SK-N-SH treated with all-trans-retinoic acid at 6 μM for 48 hours (cell line): ENCODE data around the gene CELF3.
"Not testable (repeated sequence)": the region's sequence is repeated elsewhere in the genome, so short reads cannot be mapped to it uniquely, and the experiment has no call there.

Experiments used
- ATAC-seq: fragments of 200-7000 bp; cut with Tn5 transposase; 3 replicates; pipeline ENCODE4 v1.9.1; 2020; ENCODE audit warnings: mild to moderate bottlenecking, moderate library complexity
- ARNTL ChIP-seq: fragments of 450-650 bp; formaldehyde crosslinking; IDR thresholded peaks from 2 replicates; pipeline ENCODE4 v1.5.0; 2020; ENCODE audit warnings: low read depth, mild to moderate bottlenecking, moderate library complexity, borderline replicate concordance
- BACH2 ChIP-seq: fragments of 250-450 bp; sonication (Bioruptor Pico); IDR thresholded peaks from 2 replicates; pipeline ENCODE4 v1.9.0; 2021; ENCODE audit warnings: mild to moderate bottlenecking, borderline replicate concordance
- CREB5 ChIP-seq: fragments of 250-450 bp; sonication (Bioruptor Pico); IDR thresholded peaks from 2 replicates; pipeline ENCODE4 v1.5.1; 2020; ENCODE audit warnings: low read depth, mild to moderate bottlenecking, moderate library complexity
- CSDC2 ChIP-seq: fragments of 250-450 bp; sonication (Bioruptor Pico); IDR thresholded peaks from 2 replicates; pipeline ENCODE4 v1.5.0; 2020; ENCODE audit warnings: mild to moderate bottlenecking, moderate library complexity
- ESRRG ChIP-seq: fragments of 250-450 bp; sonication (Bioruptor Pico); IDR thresholded peaks from 2 replicates; pipeline ENCODE4 v1.6.1; 2021; ENCODE audit warnings: mild to moderate bottlenecking
- ISL1 ChIP-seq: fragments of 250-450 bp; sonication (Bioruptor Pico); IDR thresholded peaks from 2 replicates; pipeline ENCODE4 v2.1.2; 2022; ENCODE audit warnings: mild to moderate bottlenecking, moderate library complexity
- OSR1 ChIP-seq: fragments of 250-450 bp; sonication (Bioruptor Pico); IDR thresholded peaks from 2 replicates; pipeline ENCODE4 v1.8.0; 2022; ENCODE audit warnings: moderate library complexity, mild to moderate bottlenecking, inconsistent platforms
- PATZ1 ChIP-seq: fragments of 250-450 bp; sonication (Bioruptor Pico); IDR thresholded peaks from 2 replicates; pipeline ENCODE4 v1.8.0; 2020; ENCODE audit warnings: mild to moderate bottlenecking, moderate library complexity, borderline replicate concordance
- POU6F1 ChIP-seq: fragments of 250-450 bp; sonication (Bioruptor Pico); IDR thresholded peaks from 2 replicates; pipeline ENCODE4 v1.8.0; 2021; ENCODE audit warnings: low read depth, mild to moderate bottlenecking, moderate library complexity, borderline replicate concordance
- RARB ChIP-seq: fragments of 250-450 bp; sonication (Bioruptor Pico); IDR thresholded peaks from 2 replicates; pipeline ENCODE4 v1.8.0; 2021; ENCODE audit warnings: mild to moderate bottlenecking, moderate library complexity
- SNAI2 ChIP-seq: fragments of 250-450 bp; sonication (Bioruptor Pico); IDR thresholded peaks from 2 replicates; pipeline ENCODE4 v1.5.0; 2020; ENCODE audit warnings: mild to moderate bottlenecking, moderate library complexity
- TCF4 ChIP-seq: fragments of 250-450 bp; sonication (Bioruptor Pico); IDR thresholded peaks from 2 replicates; pipeline ENCODE4 v1.8.0; 2021; ENCODE audit warnings: mild to moderate bottlenecking, moderate library complexity, borderline replicate concordance
- TOX ChIP-seq: fragments of 250-450 bp; sonication (Bioruptor Pico); IDR thresholded peaks from 2 replicates; pipeline ENCODE4 v1.8.0; 2021; ENCODE audit warnings: mild to moderate bottlenecking, moderate library complexity, borderline replicate concordance
- ZFP3 ChIP-seq: fragments of 250-450 bp; sonication (Bioruptor Pico); IDR thresholded peaks from 2 replicates; pipeline ENCODE4 v1.5.0; 2020; ENCODE audit warnings: mild to moderate bottlenecking, moderate library complexity
- ZNF565 ChIP-seq: fragments of 450-650 bp; formaldehyde crosslinking; conservative IDR thresholded peaks from 2 replicates; pipeline ENCODE4 v1.5.0; 2020; ENCODE audit warnings: low read depth, mild to moderate bottlenecking, moderate library complexity
- ZNF70 ChIP-seq: fragments of 450-650 bp; formaldehyde crosslinking; IDR thresholded peaks from 2 replicates; pipeline ENCODE4 v1.5.0; 2020; ENCODE audit warnings: mild to moderate bottlenecking, moderate library complexity
- ZNF8 ChIP-seq: fragments of 450-650 bp; formaldehyde crosslinking; IDR thresholded peaks from 2 replicates; pipeline ENCODE4 v1.5.0; 2020; ENCODE audit warnings: mild to moderate bottlenecking, moderate library complexity

The CELF3 gene

GRCh38 chr1:151680391-151680790 is 36.2 kb downstream of the CELF3 start:
- no peak for TF ChIP-seq ARNTL
- no peak for TF ChIP-seq ZNF70 (CRISPR knock-in tag)
- TF ChIP-seq CSDC2 (CRISPR knock-in tag) = no peak
- no peak for TF ChIP-seq PATZ1 (CRISPR knock-in tag)
- TF ChIP-seq ZFP3 (CRISPR knock-in tag) = no peak
- TF ChIP-seq TCF4 (CRISPR knock-in tag) = no peak
- TF ChIP-seq, all 23 proteins: peak for 0
- peak; percentile 38 for ATAC-seq

- no peak for ATAC-seq
- TF ChIP-seq CREB5 (CRISPR knock-in tag) (no peak), ARNTL (no peak), TOX (CRISPR knock-in tag) (no peak), ISL1 (CRISPR knock-in tag) (no peak), OSR1 (CRISPR knock-in tag) (no peak), PATZ1 (CRISPR knock-in tag) (no peak)
Measured at GRCh38 chr1:151673407-151673806, 43.2 kb downstream of the CELF3 start.

GRCh38 chr1:151670036-151670675 is 46.4 kb downstream of the CELF3 start:
- ATAC-seq = not testable (repeated sequence)

GRCh38 chr1:151668090-151668489 is 48.5 kb downstream of the CELF3 start:
- ATAC-seq = no peak
- TF ChIP-seq RARB = no peak
- no peak for TF ChIP-seq ARNTL

More at GRCh38 chr1:151670036-151670675, 46.4 kb downstream of the CELF3 start:
- 0 out of 2 replicates have a peak, but pooled peaks have one; percentile 28 for TF ChIP-seq ZNF8 (CRISPR knock-in tag)

- no peak for TF ChIP-seq ZNF8 (CRISPR knock-in tag)
- TF ChIP-seq SNAI2 (CRISPR knock-in tag) = no peak
- no peak for TF ChIP-seq ARNTL
- TF ChIP-seq BACH2 (CRISPR knock-in tag) = no peak
- TF ChIP-seq ESRRG (CRISPR knock-in tag) = no peak
- TF ChIP-seq ISL1 (CRISPR knock-in tag) = no peak
- TF ChIP-seq ZNF565 (CRISPR knock-in tag) = no peak
- TF ChIP-seq RARB = no peak
- TF ChIP-seq CREB5 (CRISPR knock-in tag) = no peak
- no peak for TF ChIP-seq OSR1 (CRISPR knock-in tag)
- no peak for TF ChIP-seq TCF4 (CRISPR knock-in tag)
- TF ChIP-seq TOX (CRISPR knock-in tag) = no peak
- no peak for TF ChIP-seq POU6F1 (CRISPR knock-in tag)
Measured at GRCh38 chr1:151661751-151662150, 54.9 kb downstream of the CELF3 start.

More at GRCh38 chr1:151661751-151662150, 54.9 kb downstream of the CELF3 start:
- no peak for ATAC-seq
